Iris pigment epithelial cell (primary cell): Measurements from ENCODE around the gene ASS1.

Source experiments
- DNase-seq: peaks from one replicate; pipeline ENCODE4 v3.0.0-alpha.2; 2011; ENCODE audit warnings: low read depth

ASS1 gene

DNA sequence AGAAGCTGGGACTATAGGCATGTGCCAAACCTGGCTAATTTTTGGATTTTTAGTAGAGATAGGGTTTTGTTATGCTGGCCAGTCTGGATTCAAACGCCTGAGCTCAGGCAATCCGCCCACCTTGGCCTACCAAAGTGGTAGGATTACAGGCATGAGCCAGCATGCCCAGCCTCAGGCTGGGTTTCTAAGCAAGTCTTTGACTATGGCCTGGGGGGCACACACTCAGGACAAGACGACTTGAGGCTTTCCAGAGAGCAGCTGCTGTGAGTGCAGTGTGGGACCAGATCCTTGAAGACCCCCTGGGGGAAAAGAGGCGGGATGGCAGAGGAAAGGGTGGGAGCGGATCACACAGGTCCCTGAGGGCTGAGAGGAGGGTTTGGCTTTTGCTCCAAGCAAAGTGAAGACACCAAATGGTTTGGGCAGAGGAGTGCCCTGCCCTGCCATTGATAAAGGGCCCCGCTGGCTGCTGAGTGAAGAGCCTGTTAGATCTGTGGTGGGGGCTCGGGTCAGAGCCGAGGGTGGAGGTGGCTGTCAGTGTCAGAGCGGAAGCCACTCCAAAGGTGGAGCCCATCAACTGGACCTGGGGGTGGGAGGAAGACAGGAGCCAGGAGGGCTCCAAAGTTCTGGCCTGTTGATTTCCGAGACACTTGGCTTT is 87.8 kb downstream of the ASS1 start:
- DNase-seq, result no peak

DNA sequence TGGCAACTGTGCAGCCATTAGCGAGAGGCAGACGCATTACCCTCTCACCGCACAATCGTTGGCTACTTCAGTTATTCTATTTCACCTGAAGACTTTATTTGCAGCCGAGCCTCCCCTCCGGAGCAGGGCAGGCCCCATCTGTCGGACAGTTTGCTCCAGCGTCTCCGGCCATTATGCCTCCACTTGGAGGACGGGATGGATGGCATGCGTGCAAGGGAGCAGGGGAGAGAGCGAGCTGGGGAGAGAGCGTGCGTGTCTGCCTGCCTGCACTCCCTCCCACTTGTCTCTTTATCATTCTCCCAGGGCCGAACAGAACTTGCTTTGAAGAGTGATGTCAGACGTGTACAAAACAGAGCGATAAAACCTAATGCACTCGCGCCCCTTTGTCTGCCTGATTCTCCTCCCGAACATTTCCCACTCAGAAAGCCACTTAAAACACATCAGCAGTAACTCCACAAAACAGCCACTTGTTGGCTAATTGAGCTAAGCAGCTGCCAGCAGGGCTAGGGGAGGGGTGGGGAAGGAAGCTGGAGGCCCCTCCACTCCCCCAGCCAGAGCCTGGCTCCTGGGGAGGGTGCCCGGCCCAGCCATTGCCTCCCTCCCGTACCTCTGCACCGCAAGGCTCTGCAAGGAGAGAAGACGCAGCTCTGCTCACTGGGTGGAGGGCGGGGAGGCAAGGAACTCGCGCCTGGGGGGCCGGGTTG is 91.2 kb downstream of the ASS1 start:
- DNase-seq, result peak; percentile 16

DNA sequence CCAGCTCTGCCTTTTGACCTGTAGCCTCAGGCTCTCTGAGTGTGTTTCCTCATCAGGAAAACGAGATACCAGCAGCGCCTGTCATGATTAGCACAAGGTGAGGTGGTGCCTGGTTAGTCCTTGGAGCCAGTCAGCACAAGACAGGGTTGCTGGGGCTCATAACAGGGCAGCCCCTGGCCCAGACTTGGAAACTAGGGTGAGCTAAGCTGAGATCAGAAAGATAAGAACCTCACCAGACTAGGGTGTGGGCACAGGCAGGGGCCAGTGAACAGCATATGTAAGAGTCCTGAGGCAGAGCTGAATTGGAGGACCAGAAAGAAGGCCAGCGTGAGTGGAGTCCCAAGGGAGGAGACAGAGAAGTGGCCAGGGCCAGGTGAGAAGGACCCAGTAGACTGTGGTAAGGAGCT is 91.9 kb downstream of the ASS1 start:
- no peak for DNase-seq

DNA sequence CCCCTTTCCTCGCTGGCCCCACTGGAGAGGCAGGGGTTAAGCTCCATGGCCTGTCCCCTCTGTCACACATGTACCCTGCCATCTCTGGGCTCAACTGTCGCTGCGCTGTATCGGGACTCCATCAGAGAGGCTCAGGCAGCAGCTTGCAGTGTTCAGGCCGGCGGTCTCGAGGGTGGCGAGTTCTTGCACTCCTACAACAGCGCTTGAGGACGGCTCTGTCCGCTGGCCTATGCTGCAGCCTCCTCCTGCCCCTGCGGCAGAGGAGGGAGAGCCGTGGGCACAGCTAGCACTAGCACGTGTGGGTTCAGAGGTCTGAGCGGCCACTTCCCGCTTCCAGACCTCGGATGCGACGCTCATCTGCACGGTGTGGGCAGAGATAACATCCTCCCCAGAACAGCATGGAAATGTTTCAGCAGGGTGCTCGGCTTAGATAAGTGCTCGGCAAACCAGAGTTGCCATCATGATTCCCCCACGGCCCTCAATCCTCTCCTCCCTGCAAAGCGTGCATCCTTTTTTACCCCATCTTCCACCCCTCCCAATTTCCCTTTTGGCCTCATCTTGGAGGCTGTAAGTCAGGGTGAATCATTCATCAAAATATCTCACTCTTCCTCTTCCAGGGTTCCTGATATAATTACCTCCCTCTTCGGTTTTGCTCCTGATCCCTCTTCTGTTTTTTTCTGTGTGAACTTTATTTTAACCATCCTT is 92.7 kb downstream of the ASS1 start:
- DNase-seq, result no peak

DNA sequence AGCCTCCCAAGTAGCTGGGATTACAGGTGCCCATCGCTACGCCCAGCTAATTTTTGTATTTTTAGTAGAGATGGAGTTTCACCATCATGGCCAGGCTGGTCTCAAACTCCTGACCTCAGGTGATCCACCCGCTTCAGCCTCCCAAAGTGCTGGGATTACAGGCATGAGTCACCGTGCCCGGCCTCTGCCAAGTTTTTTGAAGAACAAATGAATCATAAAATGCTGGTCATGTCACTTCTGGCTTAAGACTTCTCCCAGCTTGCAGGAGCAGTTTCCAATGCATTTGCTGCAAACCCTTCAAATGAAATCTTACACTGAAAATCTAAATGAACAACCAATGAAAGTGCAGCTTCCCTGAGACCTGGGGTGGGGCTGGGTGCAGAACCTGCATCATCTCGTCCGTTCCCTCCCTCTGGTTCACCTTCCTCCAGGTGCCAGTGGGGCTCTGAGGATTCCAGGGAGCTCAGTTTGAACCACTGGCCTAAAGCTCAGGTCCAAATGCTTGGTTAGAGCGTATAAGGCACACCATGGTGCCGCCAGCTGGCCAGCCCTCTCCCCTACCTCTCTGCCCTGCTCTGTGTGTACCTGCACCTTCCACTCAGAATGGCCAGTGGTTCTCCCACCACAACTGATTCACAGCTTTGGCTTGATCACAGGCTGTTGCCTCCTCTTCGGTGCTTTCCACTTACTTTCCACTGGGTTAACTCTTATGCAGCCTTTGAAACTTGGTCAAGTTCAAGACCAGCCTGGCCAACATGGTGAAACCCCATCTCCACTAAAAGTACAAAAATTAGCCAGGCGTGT is 94.9 kb downstream of the ASS1 start:
- peak; percentile 82 for DNase-seq

DNA sequence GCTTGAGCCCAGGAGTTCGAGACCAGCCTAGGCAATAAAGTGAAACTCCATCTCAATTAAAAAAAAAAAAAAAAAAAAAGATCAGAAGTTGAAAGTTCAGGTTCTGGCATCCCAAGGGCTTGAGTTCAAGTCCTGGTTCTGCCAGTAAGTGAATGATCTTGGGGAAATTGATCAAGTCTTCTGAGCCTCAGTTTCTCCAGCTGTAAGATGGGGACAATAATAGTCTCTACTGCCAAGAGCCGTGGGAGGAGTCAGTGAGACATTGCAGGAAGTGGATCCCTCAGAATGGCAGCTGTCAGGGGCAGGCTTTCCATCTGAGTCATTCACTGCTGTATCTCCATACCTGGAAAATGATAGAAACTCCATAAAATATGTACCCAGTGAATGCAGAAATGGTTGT is 96.8 kb downstream of the ASS1 start:
- DNase-seq, result no peak

DNA sequence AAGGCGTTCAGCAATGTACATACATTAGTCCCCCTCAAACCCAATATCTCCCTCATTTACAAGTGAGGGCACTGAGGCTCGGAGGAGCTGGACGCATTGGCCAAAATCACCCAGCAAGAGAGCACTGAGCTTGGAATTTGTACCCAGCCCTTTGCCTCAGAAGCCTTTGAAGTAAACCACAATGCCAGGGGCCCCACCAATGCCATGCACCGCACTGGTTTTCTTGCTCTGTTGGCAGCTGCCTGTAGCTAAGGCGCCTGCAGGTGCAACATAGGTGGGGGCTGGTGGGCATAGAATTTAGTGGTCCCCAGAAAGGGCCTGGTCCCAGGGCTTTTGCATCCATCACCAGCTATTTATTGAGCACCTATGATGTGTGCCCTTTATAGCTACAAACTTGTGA is 97.3 kb downstream of the ASS1 start:
- no peak for DNase-seq

DNA sequence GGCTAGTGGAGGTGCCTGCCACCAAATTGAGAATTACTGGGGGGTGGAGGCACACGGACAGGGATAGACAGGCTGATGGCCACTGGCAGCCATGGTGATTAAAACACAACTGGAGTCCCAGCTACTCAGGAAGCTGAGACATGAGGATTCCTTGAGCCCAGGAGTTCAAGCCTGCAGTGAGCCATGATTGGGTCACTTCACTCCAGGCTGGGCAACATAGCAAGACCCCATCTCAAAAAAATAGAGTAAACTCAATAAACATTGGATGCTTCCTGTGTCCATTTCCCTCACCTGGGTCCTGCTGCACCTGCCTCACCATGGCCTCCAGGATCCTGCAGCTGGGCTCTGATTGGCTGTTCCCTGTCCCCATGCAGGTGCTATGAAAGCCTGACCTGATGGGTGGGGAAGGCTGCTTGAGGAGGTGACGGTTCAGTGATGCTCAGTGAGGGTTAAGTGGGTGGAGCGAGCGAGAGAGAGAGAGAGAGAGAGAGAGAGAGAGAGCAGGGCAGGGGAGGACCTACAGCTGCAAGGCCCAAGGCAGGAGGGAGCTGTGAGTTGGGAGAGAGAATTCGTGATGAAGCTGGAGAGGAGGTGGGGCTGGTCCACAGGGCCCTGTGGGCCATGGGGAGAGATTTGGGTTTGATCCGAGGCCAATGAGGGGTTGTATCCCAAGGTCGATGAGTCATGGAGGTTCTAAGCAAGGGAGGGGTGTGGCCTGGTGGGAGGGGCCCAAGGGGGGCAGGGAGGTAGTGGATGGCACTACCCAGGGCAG is 97.9 kb downstream of the ASS1 start:
- DNase-seq, result no peak

DNA sequence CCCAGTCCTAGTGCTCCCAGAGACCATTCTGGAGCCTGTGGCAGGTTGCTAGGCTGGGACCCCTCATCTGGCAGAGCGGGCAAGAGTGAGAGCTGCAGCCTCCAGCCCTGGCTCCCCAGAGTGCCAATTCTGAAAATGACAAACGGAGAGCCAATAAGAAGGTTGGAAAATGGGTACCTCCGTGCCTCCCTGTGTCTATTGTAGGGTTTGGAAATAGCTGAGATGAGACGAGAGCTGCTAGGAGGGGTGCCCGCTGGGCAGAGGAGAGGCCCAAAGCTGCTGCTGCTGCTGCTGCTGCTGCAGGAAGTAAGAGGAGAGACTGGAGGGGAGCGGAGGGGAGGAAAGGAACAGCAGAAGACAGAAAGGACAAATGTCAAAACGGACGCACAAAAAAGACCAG is 98.6 kb downstream of the ASS1 start:
- DNase-seq, result no peak

DNA sequence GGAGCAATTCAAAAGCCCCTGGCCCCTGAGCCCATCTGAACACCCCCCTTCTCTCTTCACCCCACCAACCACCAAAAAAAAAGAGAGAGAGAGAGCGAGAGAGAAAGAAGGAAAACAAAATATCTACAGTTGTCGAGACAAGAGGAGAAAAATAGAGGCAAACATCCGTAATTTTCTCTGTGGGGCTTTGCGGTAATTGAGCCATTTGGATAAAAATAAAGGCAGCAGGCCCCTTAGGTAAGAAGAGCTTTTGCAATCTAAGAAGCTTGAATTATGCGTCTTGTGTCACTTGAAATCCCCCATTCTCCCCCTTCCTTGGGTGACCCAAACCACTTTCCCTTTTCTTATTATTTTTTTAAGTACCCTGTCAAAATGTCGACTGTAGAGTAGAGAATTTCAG is 99.1 kb downstream of the ASS1 start:
- DNase-seq, result no peak

DNA sequence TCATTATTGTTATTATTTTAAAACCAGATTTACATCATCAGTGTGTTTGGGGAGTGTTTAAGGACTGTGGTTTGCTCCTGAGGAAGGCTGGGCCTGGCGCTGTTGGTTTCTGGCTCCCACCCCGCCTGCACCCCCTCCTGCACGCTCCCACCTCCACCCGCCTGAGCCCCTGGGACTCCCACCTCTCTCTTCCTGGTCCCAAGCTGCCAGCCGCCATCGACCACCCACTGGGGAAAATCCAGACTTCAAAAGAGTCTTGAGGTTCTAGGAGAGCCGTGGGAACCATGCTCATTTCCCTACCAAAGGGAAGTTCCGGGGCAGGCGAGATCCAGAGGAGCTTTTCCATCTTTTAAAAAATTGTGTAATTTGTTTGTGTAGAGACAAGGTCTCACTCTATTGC is 99.6 kb downstream of the ASS1 start:
- DNase-seq, result no peak

DNA sequence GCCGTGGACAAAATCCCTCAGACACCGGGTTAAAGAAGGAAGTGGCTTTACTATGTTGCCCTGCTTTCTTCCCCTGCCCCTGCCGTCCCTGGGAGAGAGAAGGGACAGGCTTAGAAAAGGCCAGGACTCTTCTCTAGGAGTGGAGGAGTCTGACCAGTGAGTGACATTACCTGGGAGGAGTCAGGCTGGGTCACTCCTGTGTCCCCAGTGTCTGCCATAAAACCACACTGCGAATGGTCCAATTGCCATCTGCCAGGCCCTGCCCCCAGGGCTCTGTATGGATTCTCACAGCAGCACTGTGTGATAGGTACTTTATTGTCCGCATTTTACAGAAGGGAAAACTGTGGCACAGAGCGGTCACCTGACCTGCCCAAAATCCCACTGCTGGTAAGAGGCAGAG is 103.3 kb downstream of the ASS1 start:
- no peak for DNase-seq

DNA sequence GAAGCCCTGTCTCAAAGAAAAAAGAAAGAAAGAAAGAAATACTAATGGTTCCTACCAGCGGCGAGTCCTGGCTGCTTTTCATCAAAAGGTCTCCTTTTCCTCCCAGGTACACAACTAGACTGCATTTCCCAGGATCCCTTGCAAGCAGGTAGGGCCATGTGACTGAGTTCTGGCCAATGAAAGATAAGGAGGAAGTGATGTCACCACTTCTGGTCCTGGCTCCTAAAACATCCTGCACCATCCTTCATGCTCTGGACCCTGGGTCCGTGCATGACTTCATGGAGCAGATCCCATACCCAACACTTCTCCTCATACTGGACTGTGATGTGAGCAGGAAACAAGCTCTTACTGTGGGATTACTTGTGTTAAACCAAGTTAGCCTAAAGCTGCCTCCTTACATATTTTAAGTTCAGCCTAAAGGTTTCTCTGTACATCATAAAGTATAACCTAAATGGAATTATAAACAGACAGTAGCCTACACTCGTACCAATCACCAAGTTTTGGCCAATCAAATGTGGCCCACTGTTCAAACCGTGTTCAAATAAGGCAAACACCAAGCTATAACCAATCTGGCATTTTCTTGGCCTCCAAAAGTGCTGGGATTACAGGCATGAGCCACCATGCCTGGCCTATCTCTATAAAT is 104.5 kb downstream of the ASS1 start:
- DNase-seq, result no peak
